HEK293 (cell line): ENCODE data around the gene NCOA6.

Experiments used
- CTCF ChIA-PET: fragments of 350-600 bp; formaldehyde crosslinking; extraction: SDS; loops from one replicate; lab custom pipeline; 2021; ENCODE audit warnings: antibody characterized with exemption; lab: Yijun Ruan, JAX
- POLR2A ChIA-PET: fragments of 300-600 bp; formaldehyde crosslinking; extraction: SDS; loops from one replicate; lab custom pipeline; 2020; ENCODE audit warnings: antibody characterized with exemption, inconsistent platforms; lab: Yijun Ruan, JAX
- H3K27ac ChIP-seq: fragments of 200-500 bp; sonication (Bioruptor generic); 2 replicates; pipeline ENCODE4 v1.5.1; 2014; ENCODE audit warnings: low read depth, low read length, control low read depth, inconsistent platforms; ENCODE audit errors: extremely low read depth
- H3K36me3 ChIP-seq, 2 experiments: fragments of 200-500 bp in 1 of 2; sonication (Bioruptor generic) in 1 of 2; 1 replicate in 1 of 2; 2 replicates in 1 of 2; pipeline ENCODE4 v1.5.1; 2014 to 2017; ENCODE audit warnings: inconsistent platforms in 2 of 2, low read length in 2 of 2; ENCODE audit not compliant: control insufficient read depth in 2 of 2, insufficient read depth in 1 of 2
- H3K4me1 ChIP-seq: fragments of 200-500 bp; sonication (Bioruptor generic); 2 replicates; pipeline ENCODE4 v1.5.1; 2014; ENCODE audit warnings: mild to moderate bottlenecking, low read length, inconsistent platforms; ENCODE audit not compliant: control insufficient read depth, insufficient read depth
- H3K4me3 ChIP-seq: 2 replicates; pipeline ENCODE4 v1.5.1; 2011; ENCODE audit warnings: low read depth, mild to moderate bottlenecking, control low read depth, low read length, moderate library complexity
- H3K9me3 ChIP-seq: fragments of 200-500 bp; sonication (Bioruptor generic); 2 replicates; pipeline ENCODE4 v1.5.1; 2014; ENCODE audit warnings: low read depth, low read length, inconsistent platforms; ENCODE audit not compliant: control insufficient read depth, insufficient read depth
- GLIS1 ChIP-seq: fragments of 450-650 bp; formaldehyde crosslinking; IDR thresholded peaks from 2 replicates; pipeline ENCODE4 v1.5.1; 2016; ENCODE audit warnings: missing biosample characterization, missing genetic modification characterization
- GLIS2 ChIP-seq: fragments of 450-650 bp; formaldehyde crosslinking; IDR thresholded peaks from 2 replicates; pipeline ENCODE4 v1.5.1; 2016; ENCODE audit warnings: missing biosample characterization, missing genetic modification characterization
- HOXA7 ChIP-seq: sonication (generic); formaldehyde crosslinking; IDR thresholded peaks from 2 replicates; pipeline ENCODE4 v1.8.1; 2022; ENCODE audit warnings: missing genetic modification reagents, borderline replicate concordance
- HOXD13 ChIP-seq: sonication (generic); formaldehyde crosslinking; IDR thresholded peaks from 2 replicates; pipeline ENCODE4 v1.8.0; 2022; ENCODE audit warnings: missing genetic modification reagents, borderline replicate concordance
- IKZF3 ChIP-seq: fragments of 450-650 bp; IDR thresholded peaks from 2 replicates; pipeline ENCODE4 v1.5.0; 2018; ENCODE audit warnings: missing biosample characterization, mild to moderate bottlenecking, missing genetic modification characterization, moderate library complexity
- PRDM10 ChIP-seq: fragments of 450-650 bp; formaldehyde crosslinking; IDR thresholded peaks from 2 replicates; pipeline ENCODE4 v1.5.1; 2016; ENCODE audit warnings: missing biosample characterization, missing genetic modification characterization
- WT1 ChIP-seq: fragments of 450-650 bp; formaldehyde crosslinking; IDR thresholded peaks from 2 replicates; pipeline ENCODE4 v1.5.1; 2016; ENCODE audit warnings: missing biosample characterization, missing genetic modification characterization
- ZBTB44 ChIP-seq: fragments of 450-650 bp; IDR thresholded peaks from 2 replicates; pipeline ENCODE4 v1.5.1; 2018; ENCODE audit warnings: missing biosample characterization, mild to moderate bottlenecking, missing genetic modification characterization
- ZNF16 ChIP-seq: fragments of 450-650 bp; formaldehyde crosslinking; IDR thresholded peaks from 2 replicates; pipeline ENCODE4 v1.5.1; 2016; ENCODE audit warnings: low read depth, missing biosample characterization, missing genetic modification characterization
- ZNF184 ChIP-seq: fragments of 450-650 bp; IDR thresholded peaks from 2 replicates; pipeline ENCODE4 v1.5.1; 2018; ENCODE audit warnings: missing biosample characterization, mild to moderate bottlenecking, missing genetic modification characterization
- ZNF521 ChIP-seq: fragments of 450-650 bp; formaldehyde crosslinking; IDR thresholded peaks from 2 replicates; pipeline ENCODE4 v1.5.1; 2017; ENCODE audit warnings: missing biosample characterization, mild to moderate bottlenecking, missing genetic modification characterization
- ZNF561 ChIP-seq: fragments of 450-650 bp; IDR thresholded peaks from 2 replicates; pipeline ENCODE4 v1.5.1; 2018; ENCODE audit warnings: missing biosample characterization, missing genetic modification characterization, borderline replicate concordance
- ZNF629 ChIP-seq: fragments of 450-650 bp; formaldehyde crosslinking; IDR thresholded peaks from 2 replicates; pipeline ENCODE4 v1.5.1; 2017; ENCODE audit warnings: missing biosample characterization, missing genetic modification characterization
- ZNF76 ChIP-seq: fragments of 450-650 bp; formaldehyde crosslinking; IDR thresholded peaks from 2 replicates; pipeline ENCODE4; 2016; ENCODE audit warnings: low read depth, missing biosample characterization, missing genetic modification characterization, borderline replicate concordance
- ZSCAN30 ChIP-seq: fragments of 450-650 bp; IDR thresholded peaks from 2 replicates; pipeline ENCODE4 v1.5.1; 2018; ENCODE audit warnings: missing biosample characterization, mild to moderate bottlenecking, missing genetic modification characterization, moderate library complexity
- TF ChIP-seq, protein P1 (sequence below): fragments of 450-650 bp; formaldehyde crosslinking; IDR thresholded peaks from 2 replicates; pipeline ENCODE4 v1.5.1; 2016; ENCODE audit warnings: missing biosample characterization, missing genetic modification characterization
- TF ChIP-seq, protein P2 (sequence below): sonication (generic); formaldehyde crosslinking; IDR thresholded peaks from 2 replicates; pipeline ENCODE4 v1.8.1; 2022; ENCODE audit warnings: mild to moderate bottlenecking, moderate library complexity, missing genetic modification reagents

The NCOA6 gene

DNA sequence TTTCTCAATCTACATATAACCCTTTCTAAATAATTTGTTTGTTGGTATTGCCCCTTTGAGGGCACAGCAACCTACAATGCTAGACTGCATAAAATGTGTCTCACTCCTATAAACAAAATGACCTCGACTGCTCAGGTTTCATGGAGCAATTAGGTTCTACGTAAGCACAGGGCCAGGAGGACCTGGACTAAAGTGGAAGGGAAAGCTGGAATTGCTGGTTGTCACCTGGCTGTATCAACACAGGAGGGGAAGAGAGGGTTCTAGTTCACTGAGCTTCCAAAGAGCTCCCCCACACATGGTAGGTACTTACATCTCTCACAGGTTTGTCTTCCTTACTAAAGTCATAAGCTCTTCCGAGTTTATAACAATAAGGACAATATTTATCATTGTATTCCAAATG, 51.0 kb downstream of the NCOA6 start:
- H3K4me3 ChIP-seq: no peak overlapping the region
- H3K9me3 ChIP-seq: no peaks in the 10 kb centered on the region
- no peak for TF ChIP-seq HOXA7 (CRISPR knock-in tag)
- no peak for TF ChIP-seq ZNF561 (tag by site-specific recombination)
- TF ChIP-seq ZNF184 (tag by site-specific recombination): no peak
- TF ChIP-seq ZSCAN30 (tag by site-specific recombination): no peak
- peak; percentile 47; the same call in 1 of the 2 replicates for TF ChIP-seq ZNF629 (tag by site-specific recombination)
- no peak for TF ChIP-seq ZNF521 (tag by site-specific recombination)
- TF ChIP-seq GLIS1 (tag by site-specific recombination): peak; percentile 26; the same call in 1 of the 2 replicates
- peak; percentile 42; the same call in 1 of the 2 replicates for TF ChIP-seq WT1 (tag by site-specific recombination)
- peak; percentile 75 for TF ChIP-seq PRDM10 (tag by site-specific recombination)
- TF ChIP-seq, protein P1, sequence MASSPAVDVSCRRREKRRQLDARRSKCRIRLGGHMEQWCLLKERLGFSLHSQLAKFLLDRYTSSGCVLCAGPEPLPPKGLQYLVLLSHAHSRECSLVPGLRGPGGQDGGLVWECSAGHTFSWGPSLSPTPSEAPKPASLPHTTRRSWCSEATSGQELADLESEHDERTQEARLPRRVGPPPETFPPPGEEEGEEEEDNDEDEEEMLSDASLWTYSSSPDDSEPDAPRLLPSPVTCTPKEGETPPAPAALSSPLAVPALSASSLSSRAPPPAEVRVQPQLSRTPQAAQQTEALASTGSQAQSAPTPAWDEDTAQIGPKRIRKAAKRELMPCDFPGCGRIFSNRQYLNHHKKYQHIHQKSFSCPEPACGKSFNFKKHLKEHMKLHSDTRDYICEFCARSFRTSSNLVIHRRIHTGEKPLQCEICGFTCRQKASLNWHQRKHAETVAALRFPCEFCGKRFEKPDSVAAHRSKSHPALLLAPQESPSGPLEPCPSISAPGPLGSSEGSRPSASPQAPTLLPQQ (tag by site-specific recombination): peak; percentile 50; the same call in 1 of the 2 replicates
- TF ChIP-seq IKZF3 (tag by site-specific recombination): no peak
- POLR2A ChIA-PET: no interaction called here
- H3K4me1 ChIP-seq: no peaks in the 10 kb centered on the region
- CTCF ChIA-PET: no interaction called here
- H3K27ac ChIP-seq: no peak overlapping the region
- peaks cover 12 to 44% of the 10 kb centered on the region in 2 experiments; a peak in 2 of 3 replicates for H3K36me3 ChIP-seq

DNA sequence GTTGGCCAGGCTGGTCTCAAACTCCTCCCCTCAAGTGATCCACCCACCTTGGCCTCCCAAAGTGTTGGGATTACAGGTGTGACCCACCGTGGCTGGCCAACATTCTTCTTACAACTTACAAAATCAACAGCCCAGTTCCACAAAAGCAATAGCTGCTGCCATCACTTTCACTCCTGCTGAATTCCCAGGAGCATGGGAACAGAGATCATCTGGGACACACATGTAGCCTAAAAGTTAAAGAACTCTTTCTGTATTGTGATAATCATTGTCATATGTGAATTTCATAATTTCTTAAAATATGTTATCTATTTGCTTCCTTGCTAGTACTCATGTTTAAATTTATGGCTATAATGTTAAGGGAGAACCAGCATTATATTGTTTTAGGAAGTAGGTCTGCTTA, 51.7 kb downstream of the NCOA6 start:
- no peak overlapping the region for H3K27ac ChIP-seq
- H3K36me3 ChIP-seq: peaks cover 19 to 46% of the 10 kb centered on the region in 2 experiments
- TF ChIP-seq ZNF76 (tag by site-specific recombination) (no peak), HOXD13 (no peak)
- no peaks in the 10 kb centered on the region for H3K4me1 ChIP-seq
- no peaks in the 10 kb centered on the region for H3K9me3 ChIP-seq
- H3K4me3 ChIP-seq: no peak overlapping the region
- ChIA-PET POLR2A (no interaction called here), CTCF (interaction anchor here (0.7 kb wide), 1 partner anchor 186 kb away, joined by 3 read pairs; no protein-coding TSS in a partner anchor)

DNA sequence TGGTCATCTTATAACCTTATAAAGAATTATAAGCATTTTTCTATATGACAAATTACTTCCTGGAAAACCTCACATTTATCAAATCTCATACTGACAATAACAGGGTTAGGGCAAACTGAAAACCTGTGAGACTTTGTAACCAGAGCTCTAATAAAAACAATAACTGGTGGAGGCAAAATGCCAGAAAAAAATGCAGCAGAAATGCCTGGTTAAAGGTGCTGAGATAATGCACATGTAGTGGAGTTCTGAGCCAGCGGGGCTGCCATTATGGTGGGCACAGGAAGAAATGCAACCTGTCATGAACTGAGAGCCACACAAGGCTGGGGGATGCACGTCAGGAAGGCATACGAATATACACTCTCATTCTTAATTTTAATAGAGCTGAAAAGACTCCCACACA, 53.0 kb downstream of the NCOA6 start:
- no peak overlapping the region for H3K27ac ChIP-seq
- no peaks in the 10 kb centered on the region for H3K9me3 ChIP-seq
- ChIA-PET CTCF (interaction anchor here (0.6 to 1.3 kb wide), 8 partner anchors 10 to 462 kb away, joined by 3 to 7 read pairs (median 3); no protein-coding TSS in a partner anchor), POLR2A (no interaction called here)
- H3K4me3 ChIP-seq: no peak overlapping the region
- TF ChIP-seq GLIS2 (tag by site-specific recombination) (no peak), ZBTB44 (tag by site-specific recombination) (peak; percentile 92), ZNF16 (tag by site-specific recombination) (no peak)
- TF ChIP-seq, protein P2, sequence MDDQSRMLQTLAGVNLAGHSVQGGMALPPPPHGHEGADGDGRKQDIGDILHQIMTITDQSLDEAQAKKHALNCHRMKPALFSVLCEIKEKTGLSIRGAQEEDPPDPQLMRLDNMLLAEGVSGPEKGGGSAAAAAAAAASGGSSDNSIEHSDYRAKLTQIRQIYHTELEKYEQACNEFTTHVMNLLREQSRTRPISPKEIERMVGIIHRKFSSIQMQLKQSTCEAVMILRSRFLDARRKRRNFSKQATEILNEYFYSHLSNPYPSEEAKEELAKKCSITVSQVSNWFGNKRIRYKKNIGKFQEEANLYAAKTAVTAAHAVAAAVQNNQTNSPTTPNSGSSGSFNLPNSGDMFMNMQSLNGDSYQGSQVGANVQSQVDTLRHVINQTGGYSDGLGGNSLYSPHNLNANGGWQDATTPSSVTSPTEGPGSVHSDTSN: no peak
- no peaks in the 10 kb centered on the region for H3K4me1 ChIP-seq
- peaks cover 31 to 59% of the 10 kb centered on the region in 2 experiments for H3K36me3 ChIP-seq
